ENCODE measurements around the gene PPP1R12A. TPM values are rescaled to one million over a fixed set of nuclear protein-coding genes. Genes with fewer than 3 reads are reported as not detected.
A peak's percentile ranks its signal among the peaks of the same experiment; 100 is the strongest.
"Not testable (repeated sequence)": the region's sequence is repeated elsewhere in the genome, so short reads cannot be mapped to it uniquely, and the experiment has no call there.

Gene PPP1R12A
- total RNA-seq, 2 experiments from 2014 or later, result 72.2 to 134 TPM

GRCh38 chr12:79838359-79838758 is 96.5 kb downstream of the PPP1R12A start:
- H3K27me3 Mint-ChIP-seq, result no peaks in the 10 kb centered on the region
- H3K4me3 Mint-ChIP-seq, result no peak overlapping the region
- DNase-seq (no peak), ATAC-seq (no peak)
- no peak overlapping the region for H3K27ac Mint-ChIP-seq
- POLR2A ChIA-PET, result no interaction called here
- intact Hi-C loops (cut with DNase I, micrococcal nuclease), result no loop called here
- H3K4me1 Mint-ChIP-seq, result peaks cover 32% of the 10 kb centered on the region
- H3K36me3 Mint-ChIP-seq (ENCODE audit: low read depth), result peaks cover 59% of the 10 kb centered on the region
- H3K9me3 Mint-ChIP-seq (ENCODE audit: low read depth), result peaks cover 22% of the 10 kb centered on the region
- CTCF ChIA-PET, result no interaction called here

GRCh38 chr12:79837575-79837974 is 97.3 kb downstream of the PPP1R12A start:
- no peak for ATAC-seq
- no peak for DNase-seq
- Mint-ChIP-seq H3K4me1 (peaks cover 30% of the 10 kb centered on the region), H3K36me3 (ENCODE audit: low read depth) (peaks cover 55% of the 10 kb centered on the region), H3K9me3 (ENCODE audit: low read depth) (peaks cover 22% of the 10 kb centered on the region), H3K27me3 (no peaks in the 10 kb centered on the region), H3K4me3 (no peak overlapping the region), H3K27ac (no peak overlapping the region)
- intact Hi-C loops (cut with DNase I, micrococcal nuclease), result no loop called here
- ChIA-PET POLR2A (no interaction called here), CTCF (no interaction called here)

GRCh38 chr12:79835377-79835843 is 99.5 kb downstream of the PPP1R12A start:
- Mint-ChIP-seq H3K9me3 (ENCODE audit: low read depth) (peaks cover 18% of the 10 kb centered on the region), H3K4me3 (no peak overlapping the region), H3K27me3 (no peaks in the 10 kb centered on the region), H3K36me3 (ENCODE audit: low read depth) (peaks cover 39% of the 10 kb centered on the region), H3K27ac (no peak overlapping the region), H3K4me1 (peaks cover 34% of the 10 kb centered on the region)
- intact Hi-C loops (cut with DNase I, micrococcal nuclease), result no loop called here
- ATAC-seq (no peak), DNase-seq (no peak)
- CTCF ChIA-PET, result no interaction called here
- POLR2A ChIA-PET, result interaction anchor here (0.6 kb wide), 1 partner anchor 82 kb away, joined by 7 read pairs; no protein-coding TSS in a partner anchor

- Mint-ChIP-seq H3K4me3 (no peak overlapping the region), H3K4me1 (peaks cover 34% of the 10 kb centered on the region), H3K27me3 (no peaks in the 10 kb centered on the region), H3K27ac (no peak overlapping the region), H3K36me3 (ENCODE audit: low read depth) (peaks cover 34% of the 10 kb centered on the region), H3K9me3 (ENCODE audit: low read depth) (peaks cover 14% of the 10 kb centered on the region)
- intact Hi-C loops (cut with DNase I, micrococcal nuclease), result no loop called here
- ATAC-seq (no peak), DNase-seq (no peak)
- POLR2A ChIA-PET, result no interaction called here
- CTCF ChIA-PET, result no interaction called here
These were observed 100.1 kb downstream of the PPP1R12A start for GRCh38 chr12:79834712-79835376.

- Mint-ChIP-seq H3K27me3 (no peaks in the 10 kb centered on the region), H3K9me3 (ENCODE audit: low read depth) (no peaks in the 10 kb centered on the region), H3K27ac (no peak overlapping the region), H3K4me1 (peaks cover 33% of the 10 kb centered on the region), H3K36me3 (ENCODE audit: low read depth) (peaks cover 23% of the 10 kb centered on the region), H3K4me3 (no peak overlapping the region)
- ChIA-PET POLR2A (no interaction called here), CTCF (no interaction called here)
- intact Hi-C loops (cut with DNase I, micrococcal nuclease), result no loop called here
- DNase-seq, result no peak
- no peak for ATAC-seq
These were observed 104.5 kb downstream of the PPP1R12A start for GRCh38 chr12:79830440-79830839.

GRCh38 chr12:79828924-79829323 is 106.0 kb downstream of the PPP1R12A start:
- H3K4me1 Mint-ChIP-seq, result peaks cover 25% of the 10 kb centered on the region
- no peak overlapping the region for H3K27ac Mint-ChIP-seq
- no peak for ATAC-seq
- no peak for DNase-seq
- no peaks in the 10 kb centered on the region for H3K9me3 Mint-ChIP-seq (ENCODE audit: low read depth)
- H3K36me3 Mint-ChIP-seq (ENCODE audit: low read depth), result peaks cover 18% of the 10 kb centered on the region
- intact Hi-C loops (cut with DNase I, micrococcal nuclease), result no loop called here
- CTCF ChIA-PET, result no interaction called here
- POLR2A ChIA-PET, result no interaction called here
- no peaks in the 10 kb centered on the region for H3K27me3 Mint-ChIP-seq
- no peak overlapping the region for H3K4me3 Mint-ChIP-seq

GRCh38 chr12:79827484-79827883 is 107.4 kb downstream of the PPP1R12A start:
- intact Hi-C loops (cut with DNase I, micrococcal nuclease), result no loop called here
- ATAC-seq, result no peak
- Mint-ChIP-seq H3K27ac (no peak overlapping the region), H3K36me3 (ENCODE audit: low read depth) (peaks cover 16% of the 10 kb centered on the region), H3K9me3 (ENCODE audit: low read depth) (no peaks in the 10 kb centered on the region), H3K27me3 (no peaks in the 10 kb centered on the region), H3K4me3 (no peak overlapping the region), H3K4me1 (peaks cover 18% of the 10 kb centered on the region)
- POLR2A ChIA-PET, result no interaction called here
- CTCF ChIA-PET, result no interaction called here
- DNase-seq, result no peak

- POLR2A ChIA-PET, result no interaction called here
- DNase-seq (no peak), ATAC-seq (no peak)
- CTCF ChIA-PET, result no interaction called here
- H3K27me3 Mint-ChIP-seq, result no peaks in the 10 kb centered on the region
- no peak overlapping the region for H3K27ac Mint-ChIP-seq
- H3K9me3 Mint-ChIP-seq (ENCODE audit: low read depth), result no peaks in the 10 kb centered on the region
- peaks cover 15% of the 10 kb centered on the region for H3K4me1 Mint-ChIP-seq
- H3K36me3 Mint-ChIP-seq (ENCODE audit: low read depth), result peaks cover 16% of the 10 kb centered on the region
- intact Hi-C loops (cut with DNase I, micrococcal nuclease), result no loop called here
- H3K4me3 Mint-ChIP-seq, result no peak overlapping the region
These were observed 108.4 kb downstream of the PPP1R12A start for GRCh38 chr12:79826267-79827128.

- Mint-ChIP-seq H3K27ac (no peak overlapping the region), H3K36me3 (ENCODE audit: low read depth) (peaks cover 17% of the 10 kb centered on the region), H3K27me3 (no peaks in the 10 kb centered on the region), H3K9me3 (ENCODE audit: low read depth) (no peaks in the 10 kb centered on the region), H3K4me1 (peaks cover 3% of the 10 kb centered on the region), H3K4me3 (no peak overlapping the region)
- ATAC-seq, result peak; percentile 65
- DNase-seq, result no peak
- POLR2A ChIA-PET, result no interaction called here
- intact Hi-C loops (cut with DNase I, micrococcal nuclease), result no loop called here
- CTCF ChIA-PET, result no interaction called here
These were observed 112.4 kb downstream of the PPP1R12A start for GRCh38 chr12:79822475-79822874.

- ChIA-PET CTCF (no interaction called here), POLR2A (no interaction called here)
- intact Hi-C loops (cut with DNase I, micrococcal nuclease), result no loop called here
- Mint-ChIP-seq H3K27ac (no peak overlapping the region), H3K4me1 (peaks cover 3% of the 10 kb centered on the region), H3K4me3 (no peak overlapping the region), H3K36me3 (ENCODE audit: low read depth) (peaks cover 31% of the 10 kb centered on the region), H3K9me3 (ENCODE audit: low read depth) (no peaks in the 10 kb centered on the region), H3K27me3 (no peaks in the 10 kb centered on the region)
- ATAC-seq (no peak), DNase-seq (no peak)
These were observed 116.0 kb downstream of the PPP1R12A start for GRCh38 chr12:79818856-79819255.

GRCh38 chr12:79784366-79785065 is 150.4 kb downstream of the PPP1R12A start:
- CTCF ChIA-PET, result interaction anchor here (1.4 kb wide), 1 partner anchor 13 kb away, joined by 3 read pairs; no protein-coding TSS in a partner anchor
- H3K4me3 Mint-ChIP-seq; POLR2A ChIA-PET; H3K4me1 Mint-ChIP-seq; intact Hi-C loops (cut with DNase I, micrococcal nuclease); H3K27me3 Mint-ChIP-seq; DNase-seq; H3K27ac Mint-ChIP-seq; H3K9me3 Mint-ChIP-seq (ENCODE audit: low read depth); ATAC-seq: not testable (repeated sequence)
- H3K36me3 Mint-ChIP-seq (ENCODE audit: low read depth), result peaks cover 26% of the 10 kb centered on the region

Data from activated CD4-positive, alpha-beta T cell treated with anti-CD3 and anti-CD28 coated beads for 36 hours (primary cell).